Stimulated activated naive CD4-positive, alpha-beta T cell treated with Interleukin-2 at 50 U/mL for 16 hours (primary cell): ENCODE data around the gene GABRQ.
"Not testable (repeated sequence)": the region's sequence is repeated elsewhere in the genome, so short reads cannot be mapped to it uniquely, and the experiment has no call there.

Experiments used
- DNase-seq: peaks from one replicate; lab custom pipeline; 2025; lab: John Stamatoyannopoulos, UW

GABRQ gene

DNA sequence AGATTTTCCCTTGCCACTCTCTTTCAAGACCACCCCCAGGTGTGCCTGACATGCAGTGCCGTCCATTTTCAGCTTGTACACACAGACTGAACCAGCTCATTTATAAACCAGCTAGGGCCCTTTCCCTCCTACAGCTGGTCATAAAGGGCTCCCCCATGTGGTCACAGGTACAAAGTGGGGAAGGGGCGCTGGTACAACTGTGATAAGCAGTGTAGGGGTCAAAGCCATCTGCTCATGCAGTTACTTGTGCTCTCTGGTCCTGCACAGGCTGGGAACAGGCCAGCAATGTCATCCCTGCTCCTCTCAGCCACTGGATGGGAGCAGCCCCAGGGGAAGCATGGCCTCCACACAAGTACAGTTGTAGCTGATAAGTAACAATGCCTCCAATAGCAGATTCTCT, 20.6 kb downstream of the GABRQ start:
- DNase-seq, result no peak

DNA sequence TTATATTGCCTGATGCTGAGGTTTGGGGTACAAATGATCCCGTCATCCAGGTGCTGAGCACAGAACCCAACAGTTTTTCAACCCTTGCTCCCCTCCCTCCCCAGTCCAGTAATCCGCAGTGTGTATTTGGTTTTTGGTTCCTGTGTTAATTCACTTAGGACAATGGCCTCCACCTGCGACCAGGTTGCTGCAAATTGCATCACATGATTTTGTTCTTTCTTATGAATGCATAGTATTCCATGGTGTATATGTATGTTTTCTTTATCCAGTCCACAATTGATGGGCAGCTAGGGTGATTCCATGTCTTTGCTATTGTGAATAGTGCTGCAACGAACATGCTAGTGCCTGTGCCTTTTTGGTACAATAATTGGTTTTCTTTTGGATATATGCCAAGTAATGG, 25.4 kb downstream of the GABRQ start:
- DNase-seq, result no peak

DNA sequence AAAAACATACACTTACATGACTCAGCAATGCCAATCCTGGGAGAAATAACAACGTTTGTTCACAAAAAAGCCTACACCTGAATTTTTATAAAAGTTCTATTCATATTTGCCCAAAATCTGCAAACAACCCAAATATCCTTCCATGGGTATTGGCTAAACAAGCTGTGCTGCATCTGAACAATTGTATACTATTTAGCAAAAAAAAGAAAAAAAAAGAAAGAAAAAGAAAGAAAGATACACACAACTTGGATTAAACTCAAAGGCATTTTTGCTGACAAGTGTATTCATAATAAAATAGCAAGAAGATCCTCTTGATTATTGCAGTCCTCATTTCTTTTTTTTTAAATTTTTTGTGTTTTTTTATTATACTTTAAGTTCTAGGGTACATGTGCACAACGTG, 36.4 kb downstream of the GABRQ start:
- no peak for DNase-seq

DNA sequence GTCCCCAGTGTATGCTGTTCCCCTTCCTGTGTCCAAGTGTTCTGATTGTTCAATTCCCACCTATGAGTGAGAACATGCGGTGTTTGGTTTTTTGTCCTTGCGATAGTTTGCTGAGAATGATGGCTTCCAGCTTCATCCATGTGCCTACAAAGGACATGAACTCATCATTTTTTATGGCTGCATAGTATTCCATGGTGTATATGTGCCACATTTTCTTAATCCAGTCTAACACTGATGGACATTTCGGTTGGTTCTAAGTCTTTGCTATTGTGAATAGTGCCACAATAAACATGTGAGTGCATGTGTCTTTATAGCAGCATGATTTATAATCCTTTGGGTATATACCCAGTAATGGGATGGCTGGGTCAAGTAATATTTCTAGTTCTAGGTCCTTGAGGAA, 37.0 kb downstream of the GABRQ start:
- not testable (repeated sequence) for DNase-seq

DNA sequence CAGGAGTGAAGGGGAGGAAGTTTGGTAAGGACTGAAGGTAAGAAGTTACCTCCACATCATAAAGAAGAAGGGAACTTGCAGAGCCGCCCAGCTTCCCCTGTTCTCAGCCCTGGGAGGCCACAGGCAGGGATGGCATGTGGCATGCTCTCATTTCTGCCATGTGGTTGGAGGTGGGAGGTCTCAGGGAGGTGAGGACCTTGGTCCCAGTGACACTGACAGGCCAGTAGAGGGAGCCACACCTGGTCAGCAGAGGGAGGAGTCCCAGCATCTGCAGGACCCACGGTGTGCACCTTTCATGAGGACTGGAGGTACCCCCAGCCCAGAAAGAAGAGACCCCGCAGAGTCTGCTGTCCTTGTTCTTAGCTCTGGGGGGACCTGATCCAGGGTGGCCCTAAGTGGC, 43.3 kb downstream of the GABRQ start:
- DNase-seq, result not testable (repeated sequence)

DNA sequence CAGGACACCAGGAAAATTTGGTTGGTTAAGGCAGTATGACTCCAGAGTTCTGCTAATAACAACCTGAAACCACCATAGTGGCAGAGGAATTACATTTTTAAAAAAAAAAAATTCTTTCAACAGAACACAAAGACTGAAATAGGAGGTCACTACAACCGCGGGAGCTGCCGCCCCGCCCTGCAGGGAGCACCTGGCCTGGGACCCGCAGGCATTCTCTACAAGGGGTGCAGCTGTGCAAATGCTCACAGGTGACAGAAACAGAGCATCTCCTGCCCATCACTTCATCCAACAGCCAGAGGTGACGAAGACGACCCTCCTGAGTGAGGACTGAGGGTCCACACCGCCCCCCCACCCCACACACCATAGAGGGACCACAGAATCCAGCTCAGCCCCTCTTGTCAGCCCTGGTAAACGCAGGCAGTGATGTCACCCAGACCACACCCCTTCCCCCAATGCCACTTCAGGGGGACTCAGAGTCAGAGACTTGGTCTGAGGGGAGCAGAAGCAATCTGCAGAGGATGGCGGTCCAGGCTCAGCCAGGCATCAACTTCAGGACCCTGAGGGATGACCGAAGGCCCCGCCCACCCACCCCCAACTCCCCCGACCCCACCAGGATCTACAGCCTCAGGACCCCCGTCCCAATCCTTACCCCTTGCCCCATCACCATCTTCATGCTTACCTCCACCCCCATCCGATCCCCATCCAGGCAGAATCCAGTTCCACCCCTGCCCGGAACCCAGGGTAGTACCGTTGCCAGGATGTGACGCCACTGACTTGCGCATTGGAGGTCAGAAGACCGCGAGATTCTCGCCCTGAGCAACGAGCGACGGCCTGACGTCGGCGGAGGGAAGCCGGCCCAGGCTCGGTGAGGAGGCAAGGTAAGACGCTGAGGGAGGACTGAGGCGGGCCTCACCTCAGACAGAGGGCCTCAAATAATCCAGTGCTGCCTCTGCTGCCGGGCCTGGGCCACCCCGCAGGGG, 60.5 kb downstream of the GABRQ start, which contains the start of gene MAGEA3:
Gene MAGEA3 (plus strand): TSS at position 843 of the 980 bp plus-strand sequence. CDS start 2,039 bp downstream, outside the sequence.
- not testable (repeated sequence) for DNase-seq

DNA sequence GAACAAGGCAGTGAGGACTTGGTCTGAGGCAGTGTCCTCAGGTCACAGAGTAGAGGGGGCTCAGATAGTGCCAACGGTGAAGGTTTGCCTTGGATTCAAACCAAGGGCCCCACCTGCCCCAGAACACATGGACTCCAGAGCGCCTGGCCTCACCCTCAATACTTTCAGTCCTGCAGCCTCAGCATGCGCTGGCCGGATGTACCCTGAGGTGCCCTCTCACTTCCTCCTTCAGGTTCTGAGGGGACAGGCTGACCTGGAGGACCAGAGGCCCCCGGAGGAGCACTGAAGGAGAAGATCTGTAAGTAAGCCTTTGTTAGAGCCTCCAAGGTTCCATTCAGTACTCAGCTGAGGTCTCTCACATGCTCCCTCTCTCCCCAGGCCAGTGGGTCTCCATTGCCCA, 62.7 kb downstream of the GABRQ start:
- not testable (repeated sequence) for DNase-seq

DNA sequence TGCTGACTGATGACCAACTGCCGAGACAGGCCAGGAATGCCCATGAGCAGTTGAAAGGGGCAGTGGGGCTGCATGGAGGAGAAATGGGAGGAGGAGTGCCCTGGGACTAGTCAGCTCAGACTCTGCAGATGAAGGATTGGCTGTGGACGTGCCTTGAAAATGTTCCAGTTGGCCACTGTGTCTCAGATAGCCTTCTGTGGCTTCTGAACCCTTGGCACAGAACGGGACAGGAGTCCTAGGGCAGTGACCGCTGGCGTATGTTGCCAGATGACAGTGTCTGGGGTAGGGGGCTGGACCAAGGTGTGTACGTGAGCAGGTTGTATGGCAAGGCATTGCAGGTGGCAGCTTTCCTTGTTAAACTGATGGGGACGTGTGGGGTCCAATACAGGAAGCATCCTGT, 68.8 kb downstream of the GABRQ start:
- not testable (repeated sequence) for DNase-seq
